ENCODE measurements around the gene SOWAHB.
A peak's percentile ranks its signal among the peaks of the same experiment; 100 is the strongest.

The SOWAHB gene

GRCh38 chr4:76897536-76898384 lies at the start of gene SOWAHB:
Gene SOWAHB, minus strand, starts transcription at chr4:76898144. Its CDS starts 295 bp downstream, at chr4:76897849.
- FAIRE-seq: no peak
- DNase-seq (ENCODE audit: insufficient read length, low spot score): no peak

- DNase-seq (ENCODE audit: insufficient read length, low spot score) (no peak), FAIRE-seq (no peak)
Observed at GRCh38 chr4:76947369-76947768, 49.4 kb upstream of the SOWAHB start.

GRCh38 chr4:76943790-76944189 lies 45.8 kb upstream of the SOWAHB start:
- DNase-seq (ENCODE audit: insufficient read length, low spot score): no peak
- FAIRE-seq: no peak

- FAIRE-seq (no peak), DNase-seq (ENCODE audit: insufficient read length, low spot score) (no peak)
Observed at GRCh38 chr4:76943129-76943620, 45.2 kb upstream of the SOWAHB start.

GRCh38 chr4:76939184-76939583 lies 41.2 kb upstream of the SOWAHB start:
- no peak for FAIRE-seq
- no peak for DNase-seq (ENCODE audit: insufficient read length, low spot score)

- FAIRE-seq (no peak), DNase-seq (ENCODE audit: insufficient read length, low spot score) (no peak)
Observed at GRCh38 chr4:76931576-76932276, 33.8 kb upstream of the SOWAHB start.

- FAIRE-seq (no peak), DNase-seq (ENCODE audit: insufficient read length, low spot score) (no peak)
Observed at GRCh38 chr4:76931087-76931486, 33.1 kb upstream of the SOWAHB start.

GRCh38 chr4:76930685-76931084 lies 32.7 kb upstream of the SOWAHB start:
- FAIRE-seq (no peak), DNase-seq (ENCODE audit: insufficient read length, low spot score) (no peak)

- FAIRE-seq (no peak), DNase-seq (ENCODE audit: insufficient read length, low spot score) (no peak)
Observed at GRCh38 chr4:76926841-76927240, 28.9 kb upstream of the SOWAHB start.

- no peak for DNase-seq (ENCODE audit: insufficient read length, low spot score)
- FAIRE-seq: no peak
Observed at GRCh38 chr4:76923619-76924357, 25.8 kb upstream of the SOWAHB start.

GRCh38 chr4:76920715-76921114 lies 22.8 kb upstream of the SOWAHB start:
- DNase-seq (ENCODE audit: insufficient read length, low spot score) (no peak), FAIRE-seq (no peak)

GRCh38 chr4:76909711-76910110 lies 11.8 kb upstream of the SOWAHB start:
- DNase-seq (ENCODE audit: insufficient read length, low spot score): no peak
- FAIRE-seq: no peak

GRCh38 chr4:76905521-76905920 lies 7.6 kb upstream of the SOWAHB start:
- FAIRE-seq: no peak
- no peak for DNase-seq (ENCODE audit: insufficient read length, low spot score)

- FAIRE-seq (no peak), DNase-seq (ENCODE audit: insufficient read length, low spot score) (no peak)
Observed at GRCh38 chr4:76904646-76905190, 6.8 kb upstream of the SOWAHB start.

- no peak for DNase-seq (ENCODE audit: insufficient read length, low spot score)
- FAIRE-seq: no peak
Observed at GRCh38 chr4:76902233-76902890, 4.4 kb upstream of the SOWAHB start.

GRCh38 chr4:76898949-76899645 lies 1.2 kb upstream of the SOWAHB start:
- no peak for FAIRE-seq
- no peak for DNase-seq (ENCODE audit: insufficient read length, low spot score)

- peak; percentile 14 for FAIRE-seq
- no peak for DNase-seq (ENCODE audit: insufficient read length, low spot score)
Observed at GRCh38 chr4:76898385-76898692, 395 bp upstream of the SOWAHB start.

- no peak for DNase-seq (ENCODE audit: insufficient read length, low spot score)
- FAIRE-seq: no peak
Observed at GRCh38 chr4:76896614-76897535, 1.1 kb downstream of the SOWAHB start.

- FAIRE-seq (no peak), DNase-seq (ENCODE audit: insufficient read length, low spot score) (no peak)
Observed at GRCh38 chr4:76896048-76896447, 1.9 kb downstream of the SOWAHB start.
